ENCODE data around the gene NRL. TPM values are rescaled to one million over a fixed set of nuclear protein-coding genes. Genes with fewer than 3 reads are reported as not detected.

NRL gene
- total and polyA plus RNA-seq, 9 of the 15 experiments (the other 6 are each of a cell fraction or from before 2014, with no cell fraction given): 0.07 to 2.7 (median 1.4) TPM; not detected in 1

- in situ Hi-C loops (cut with MboI): no loop called here
- no peak overlapping the region for H2AFZ ChIP-seq (ENCODE audit: low read depth, low read length)
- CTCF ChIA-PET (ENCODE audit: low intra/inter-chr PET ratio): no interaction called here
Observed at GRCh38 chr14:24156840-24157239, 42.1 kb upstream of the NRL start.

More at GRCh38 chr14:24156840-24157239, 42.1 kb upstream of the NRL start:
- Histone ChIP-seq H3K4me2 (ENCODE audit: insufficient read depth, low read length) (no peak overlapping the region), H3K9ac (ENCODE audit: insufficient read depth in 1 of 2, low read depth in 2 of 2, low read length in 2 of 2) (no peak overlapping the region), H3K27ac (ENCODE audit: extremely low read depth, low read depth, low read length) (no peak overlapping the region), H3K27me3 (ENCODE audit: control insufficient read depth in 2 of 2, insufficient read depth in 2 of 2, low read length in 2 of 2) (no peaks in the 10 kb centered on the region), H3K9me1 (ENCODE audit: control insufficient read depth, insufficient read depth, low read length) (no peaks in the 10 kb centered on the region), H3K79me2 (ENCODE audit: control insufficient read depth, insufficient read depth, low read length) (peaks cover 6% of the 10 kb centered on the region; the same call in 1 of the 3 replicates), H3K4me3 (no peak overlapping the region), H4K20me1 (replicated peaks; ENCODE audit: control insufficient read depth, insufficient read depth, low read length) (no peaks in the 10 kb centered on the region), H3K36me3 (ENCODE audit: control insufficient read depth, insufficient read depth, low read length) (peaks cover 58% of the 10 kb centered on the region; the same call in 2 of the 3 replicates), H3K9me3 (replicated peaks; ENCODE audit: control insufficient read depth, insufficient read depth, low read depth, low read length) (no peaks in the 10 kb centered on the region), H3K4me1 (replicated peaks in 1 of 2; ENCODE audit: control insufficient read depth in 2 of 2, insufficient read depth in 2 of 2, low read length in 2 of 2) (peaks cover 6 to 19% of the 10 kb centered on the region in 2 experiments; a peak in 4 of 5 replicates)
- no peak for ATAC-seq
- intact Hi-C loops (cut with micrococcal nuclease): no loop called here
- no peak for FAIRE-seq
- POLR2A ChIA-PET: interaction anchor here (0.7 kb wide), 1 partner anchor 10 kb away, joined by 3 read pairs; the partner anchor contains the start of gene PSME2
- TF ChIP-seq HDAC8 (tag; IDR thresholded peaks at IDR 0.05) (no peak), SRSF7 (optimal IDR thresholded peaks at IDR 0.05; ENCODE audit: low read depth, low read length) (no peak), MBD1 (CRISPR knock-in tag; IDR thresholded peaks at IDR 0.05) (no peak), STAT5A (IDR thresholded peaks at IDR 0.05; ENCODE audit: borderline replicate concordance, low read length) (no peak), UBTF (IDR thresholded peaks at IDR 0.05; ENCODE audit: borderline replicate concordance in 1 of 2, low read depth in 2 of 2, low read length in 2 of 2) (no peak), ZNF232 (CRISPR knock-in tag; IDR thresholded peaks at IDR 0.05) (no peak), ZNF282 (CRISPR knock-in tag; IDR thresholded peaks at IDR 0.05) (no peak), GTF3C2 (IDR thresholded peaks at IDR 0.05; ENCODE audit: borderline replicate concordance, extremely low read depth, insufficient read length) (no peak), RBM15 (IDR thresholded peaks at IDR 0.05; ENCODE audit: insufficient read depth, low read length) (no peak), ZNF280B (CRISPR knock-in tag; IDR thresholded peaks at IDR 0.05) (no peak), SIRT6 (IDR thresholded peaks at IDR 0.05; ENCODE audit: low read depth, low read length) (no peak), RBM22 (IDR thresholded peaks at IDR 0.05; ENCODE audit: low read depth, low read length, poor library complexity, severe bottlenecking) (no peak), DDX20 (tag; IDR thresholded peaks at IDR 0.05; ENCODE audit: low read depth) (no peak)
- no TSS peak for BruUV-seq (replicated peaks)
- WGBS (ENCODE audit: insufficient coverage, low coverage, missing lambda C conversion rate): 100% methylated on average over 1 of the region's 1 CpG
- no peak for DNase-seq (ENCODE audit: extremely low read depth in 1 of 4, low spot score in 3 of 4)
